ENCODE measurements around the gene DUSP6.

The DUSP6 gene

GRCh38 chr12:89325495-89325894, 26.8 kb downstream of the DUSP6 start:
- DNase-seq (ENCODE audit: low read depth, low spot score), result no peak
- TF ChIP-seq CTCF (IDR thresholded peaks at IDR 0.05; ENCODE audit: low read depth, low read length), result no peak

GRCh38 chr12:89324437-89324836, 27.9 kb downstream of the DUSP6 start:
- TF ChIP-seq CTCF (IDR thresholded peaks at IDR 0.05; ENCODE audit: low read depth, low read length), result no peak

More at GRCh38 chr12:89325495-89325894, 26.8 kb downstream of the DUSP6 start:
- in situ Hi-C loops (cut with HindIII; ENCODE audit: low sequenced_read_pairs), result no loop called here
- no peak overlapping the region for H3K4me3 ChIP-seq (ENCODE audit: low read depth, low read length)

GRCh38 chr12:89323568-89324218, 28.6 kb downstream of the DUSP6 start:
- in situ Hi-C loops (cut with HindIII; ENCODE audit: low sequenced_read_pairs), result no loop called here
- no peak for TF ChIP-seq CTCF (IDR thresholded peaks at IDR 0.05; ENCODE audit: low read depth, low read length)
- no peak overlapping the region for H3K4me3 ChIP-seq (ENCODE audit: low read depth, low read length)
- no peak for DNase-seq (ENCODE audit: low read depth, low spot score)

More at GRCh38 chr12:89324437-89324836, 27.9 kb downstream of the DUSP6 start:
- DNase-seq (ENCODE audit: low read depth, low spot score), result no peak
- no peak overlapping the region for H3K4me3 ChIP-seq (ENCODE audit: low read depth, low read length)
- in situ Hi-C loops (cut with HindIII; ENCODE audit: low sequenced_read_pairs), result no loop called here

- no peak for TF ChIP-seq CTCF (IDR thresholded peaks at IDR 0.05; ENCODE audit: low read depth, low read length)
- in situ Hi-C loops (cut with HindIII; ENCODE audit: low sequenced_read_pairs), result no loop called here
- no peak overlapping the region for H3K4me3 ChIP-seq (ENCODE audit: low read depth, low read length)
- no peak for DNase-seq (ENCODE audit: low read depth, low spot score)
These were observed 31.6 kb downstream of the DUSP6 start for GRCh38 chr12:89320735-89321134.

GRCh38 chr12:89319606-89320005, 32.7 kb downstream of the DUSP6 start:
- no peak for TF ChIP-seq CTCF (IDR thresholded peaks at IDR 0.05; ENCODE audit: low read depth, low read length)
- no peak for DNase-seq (ENCODE audit: low read depth, low spot score)
- in situ Hi-C loops (cut with HindIII; ENCODE audit: low sequenced_read_pairs), result no loop called here

GRCh38 chr12:89319122-89319521, 33.2 kb downstream of the DUSP6 start:
- DNase-seq (ENCODE audit: low read depth, low spot score), result no peak
- in situ Hi-C loops (cut with HindIII; ENCODE audit: low sequenced_read_pairs), result no loop called here
- no peak overlapping the region for H3K4me3 ChIP-seq (ENCODE audit: low read depth, low read length)
- TF ChIP-seq CTCF (IDR thresholded peaks at IDR 0.05; ENCODE audit: low read depth, low read length), result no peak

More at GRCh38 chr12:89319606-89320005, 32.7 kb downstream of the DUSP6 start:
- no peak overlapping the region for H3K4me3 ChIP-seq (ENCODE audit: low read depth, low read length)
